Vagina (tissue), 2 donors: Measurements from ENCODE around the gene HOXB5. TPM values are rescaled to one million over a fixed set of nuclear protein-coding genes. Genes with fewer than 3 reads are reported as not detected.

Experiments used
- DNase-seq, 2 donors: peaks; one replicate each; pipeline ENCODE4 v3.0.0-alpha.2; 2017; ENCODE audit errors: extremely low spot score in 2 of 2
- H3K27ac ChIP-seq: fragments of 200-600 bp; sonication (generic); one replicate; pipeline ENCODE4 v1.5.1; 2019
- H3K27me3 ChIP-seq: fragments of 200-600 bp; sonication (generic); one replicate; pipeline ENCODE4 v1.5.1; 2019
- H3K36me3 ChIP-seq, 2 donors: fragments of 200-600 bp; sonication (generic); one replicate each; pipeline ENCODE4 v1.5.1; 2017 to 2019
- H3K4me1 ChIP-seq: fragments of 200-600 bp; sonication (generic); one replicate; pipeline ENCODE4 v1.5.1; 2019
- H3K4me3 ChIP-seq, 2 donors: fragments of 200-600 bp; sonication (generic); 1 replicate in 1 of 2; 2 replicates in 1 of 2; pipeline ENCODE4 v1.5.1; 2016 to 2019
- H3K9me3 ChIP-seq: fragments of 200-600 bp; sonication (generic); one replicate; pipeline ENCODE4 v1.5.1; 2019
- POLR2A ChIP-seq, 2 donors: fragments of 450-650 bp; IDR thresholded peaks; one replicate each; pipeline ENCODE4 v1.6.1; 2017; ENCODE audit warnings: antibody characterized with exemption in 2 of 2, mild to moderate bottlenecking in 2 of 2, moderate library complexity in 2 of 2
- POLR2AphosphoS5 ChIP-seq, 2 donors: sonication (generic); formaldehyde crosslinking; IDR thresholded peaks; one replicate each; pipeline ENCODE4 v1.9.0; 2017; ENCODE audit warnings: antibody characterized with exemption in 2 of 2, mild to moderate bottlenecking in 2 of 2, low read depth in 1 of 2; ENCODE audit not compliant: insufficient read depth in 1 of 2
- intact Hi-C: fragments of 100-400 bp; cut with DNase I; formaldehyde crosslinking; loops from one replicate; pipeline ENCODE4 v1.15.1; 2023
- total RNA-seq: library from RNA; depleted of rRNA; stranded (reverse); fragments of >200 nt; gene quantifications from one replicate; pipeline ENCODE4 v1.2.3, GENCODE V29; 2016
- TF ChIP-seq, protein P1 (sequence below), 3 experiments: fragments of 450-650 bp in 2 of 3; fragments of 200-600 bp in 1 of 3; sonication (generic) in 1 of 3; IDR thresholded peaks; one replicate each; pipeline ENCODE4 v1.5.1; 2017 to 2019; ENCODE audit warnings: antibody characterized with exemption in 3 of 3, mild to moderate bottlenecking in 2 of 3, moderate library complexity in 2 of 3

The HOXB5 gene
- total RNA-seq, 1 donor from 2014 or later, result 0.74 TPM

- Histone ChIP-seq H3K9me3 (no peaks in the 10 kb centered on the region), H3K4me3 (peak overlapping the region; percentile 55 to 56), H3K36me3 (no peaks in the 10 kb centered on the region), H3K27me3 (no peaks in the 10 kb centered on the region), H3K27ac (peak overlapping the region; percentile 27), H3K4me1 (peaks cover 20% of the 10 kb centered on the region)
- no peak for DNase-seq
- intact Hi-C loops, result no loop called here
- TF ChIP-seq, protein P1, sequence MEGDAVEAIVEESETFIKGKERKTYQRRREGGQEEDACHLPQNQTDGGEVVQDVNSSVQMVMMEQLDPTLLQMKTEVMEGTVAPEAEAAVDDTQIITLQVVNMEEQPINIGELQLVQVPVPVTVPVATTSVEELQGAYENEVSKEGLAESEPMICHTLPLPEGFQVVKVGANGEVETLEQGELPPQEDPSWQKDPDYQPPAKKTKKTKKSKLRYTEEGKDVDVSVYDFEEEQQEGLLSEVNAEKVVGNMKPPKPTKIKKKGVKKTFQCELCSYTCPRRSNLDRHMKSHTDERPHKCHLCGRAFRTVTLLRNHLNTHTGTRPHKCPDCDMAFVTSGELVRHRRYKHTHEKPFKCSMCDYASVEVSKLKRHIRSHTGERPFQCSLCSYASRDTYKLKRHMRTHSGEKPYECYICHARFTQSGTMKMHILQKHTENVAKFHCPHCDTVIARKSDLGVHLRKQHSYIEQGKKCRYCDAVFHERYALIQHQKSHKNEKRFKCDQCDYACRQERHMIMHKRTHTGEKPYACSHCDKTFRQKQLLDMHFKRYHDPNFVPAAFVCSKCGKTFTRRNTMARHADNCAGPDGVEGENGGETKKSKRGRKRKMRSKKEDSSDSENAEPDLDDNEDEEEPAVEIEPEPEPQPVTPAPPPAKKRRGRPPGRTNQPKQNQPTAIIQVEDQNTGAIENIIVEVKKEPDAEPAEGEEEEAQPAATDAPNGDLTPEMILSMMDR (IDR thresholded peaks at IDR 0.05), result no peak
- TF ChIP-seq POLR2AphosphoS5 (IDR thresholded peaks at IDR 0.05; ENCODE audit: insufficient read depth in 1 of 2, low read depth in 1 of 2) (no peak), POLR2A (IDR thresholded peaks at IDR 0.05) (no peak)
These were observed 7.0 kb downstream of the HOXB5 start for GRCh38 chr17:48586355-48587258.

GRCh38 chr17:48584223-48584741 is 9.3 kb downstream of the HOXB5 start:
- no peak overlapping the region for H3K27ac ChIP-seq
- no peak for DNase-seq
- no peaks in the 10 kb centered on the region for H3K27me3 ChIP-seq
- no peak overlapping the region for H3K4me3 ChIP-seq
- intact Hi-C loops, result no loop called here
- TF ChIP-seq, protein P1 (IDR thresholded peaks at IDR 0.05), result no peak
- TF ChIP-seq POLR2A (IDR thresholded peaks at IDR 0.05), result no peak
- no peak for TF ChIP-seq POLR2AphosphoS5 (IDR thresholded peaks at IDR 0.05; ENCODE audit: insufficient read depth in 1 of 2, low read depth in 1 of 2)
- no peaks in the 10 kb centered on the region for H3K36me3 ChIP-seq
- H3K9me3 ChIP-seq, result no peaks in the 10 kb centered on the region
- peaks cover 25% of the 10 kb centered on the region for H3K4me1 ChIP-seq

GRCh38 chr17:48583708-48584222 is 9.8 kb downstream of the HOXB5 start:
- Histone ChIP-seq H3K27ac (no peak overlapping the region), H3K4me3 (no peak overlapping the region), H3K9me3 (no peaks in the 10 kb centered on the region), H3K4me1 (peaks cover 30% of the 10 kb centered on the region), H3K36me3 (no peaks in the 10 kb centered on the region), H3K27me3 (no peaks in the 10 kb centered on the region)
- intact Hi-C loops, result no loop called here
- no peak for DNase-seq
- TF ChIP-seq, protein P1 (IDR thresholded peaks at IDR 0.05), result no peak
- no peak for TF ChIP-seq POLR2AphosphoS5 (IDR thresholded peaks at IDR 0.05; ENCODE audit: insufficient read depth in 1 of 2, low read depth in 1 of 2)
- no peak for TF ChIP-seq POLR2A (IDR thresholded peaks at IDR 0.05)

DNA sequence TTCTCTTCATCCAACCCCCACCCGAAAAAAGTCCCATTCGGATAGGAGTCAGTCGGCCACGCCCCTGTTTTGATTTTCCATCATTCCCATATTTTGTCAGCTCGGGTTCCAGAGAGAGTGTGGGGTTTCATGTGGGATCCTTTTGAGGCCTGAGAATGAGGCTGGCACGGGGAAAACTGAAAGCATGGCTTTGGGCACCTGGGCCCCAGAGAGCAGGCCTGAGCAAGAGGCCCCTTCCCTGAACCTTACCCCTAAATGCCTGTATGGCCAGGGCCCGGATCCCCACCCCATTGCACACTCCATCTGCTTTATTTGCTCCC is 10.9 kb downstream of the HOXB5 start:
- DNase-seq, result no peak
- H3K27ac ChIP-seq, result peak overlapping the region; percentile 71
- H3K27me3 ChIP-seq, result no peaks in the 10 kb centered on the region
- intact Hi-C loops, result no loop called here
- H3K4me1 ChIP-seq, result peaks cover 33% of the 10 kb centered on the region
- H3K36me3 ChIP-seq, result no peaks in the 10 kb centered on the region
- H3K9me3 ChIP-seq, result no peaks in the 10 kb centered on the region
- peak overlapping the region in 1 of 2 donors; percentile 42 for H3K4me3 ChIP-seq
- TF ChIP-seq POLR2A (IDR thresholded peaks at IDR 0.05) (no peak), POLR2AphosphoS5 (IDR thresholded peaks at IDR 0.05; ENCODE audit: insufficient read depth in 1 of 2, low read depth in 1 of 2) (no peak)

DNA sequence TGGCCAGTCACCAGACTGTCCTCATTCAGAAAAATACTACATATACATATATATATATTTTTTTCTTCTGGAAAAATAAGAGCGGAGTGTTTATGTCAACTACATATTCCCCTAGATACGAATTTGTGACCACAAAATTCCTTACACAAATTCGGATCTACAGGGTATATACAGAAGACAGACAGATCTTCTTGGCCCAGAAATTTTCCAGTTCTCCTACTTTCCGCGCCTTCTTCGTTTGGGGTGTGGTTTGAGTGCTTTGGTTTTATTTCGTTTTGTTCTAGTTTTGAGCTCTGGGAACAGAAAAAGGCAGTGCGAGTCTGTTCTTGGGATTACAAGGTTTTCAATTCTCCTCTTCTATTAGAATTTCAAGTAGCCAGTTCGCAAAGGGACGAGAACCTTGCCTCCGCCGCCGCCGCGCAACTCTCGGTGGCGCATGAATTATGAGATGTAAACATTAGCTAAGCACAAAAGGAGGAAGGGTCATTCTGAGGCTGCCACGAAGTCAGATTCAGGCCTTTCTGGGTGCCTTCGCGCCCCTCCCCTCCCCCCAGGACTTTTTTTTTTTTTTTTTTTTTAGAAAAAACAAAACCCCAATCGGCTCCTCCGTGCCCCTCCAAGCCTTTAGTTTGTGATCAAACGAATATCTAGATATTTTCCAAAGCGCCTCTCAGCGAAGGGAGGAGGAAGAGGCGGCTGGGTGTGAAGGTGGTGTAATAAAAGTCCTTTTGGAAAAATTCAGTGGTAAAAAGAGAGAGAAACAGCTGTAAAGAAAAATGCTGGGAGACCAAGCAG is 13.6 kb downstream of the HOXB5 start:
- peak overlapping the region; percentile 49 for H3K27ac ChIP-seq
- H3K27me3 ChIP-seq, result no peaks in the 10 kb centered on the region
- H3K4me3 ChIP-seq, result no peak overlapping the region
- intact Hi-C loops, result no loop called here
- TF ChIP-seq POLR2AphosphoS5 (IDR thresholded peaks at IDR 0.05; ENCODE audit: insufficient read depth in 1 of 2, low read depth in 1 of 2), result no peak
- no peaks in the 10 kb centered on the region for H3K9me3 ChIP-seq
- H3K4me1 ChIP-seq, result peaks cover 47% of the 10 kb centered on the region
- no peak for DNase-seq
- H3K36me3 ChIP-seq, result no peaks in the 10 kb centered on the region
